Loucy (cell line): ENCODE results near the gene KRT17.
A peak's percentile ranks its signal among the peaks of the same experiment; 100 is the strongest.
"Not testable (repeated sequence)": the region's sequence is repeated elsewhere in the genome, so short reads cannot be mapped to it uniquely, and the experiment has no call there.

Experiments
- H2AFZ ChIP-seq: fragments of 200-600 bp; sonication (generic); 2 replicates; pipeline ENCODE4 v1.6.0; 2016; ENCODE audit warnings: antibody characterized with exemption, mild to moderate bottlenecking, low read length, moderate library complexity
- H3F3A ChIP-seq: fragments of 200-600 bp; 2 replicates; pipeline ENCODE4 v1.6.0; 2016; ENCODE audit warnings: antibody characterized with exemption, low read depth, mild to moderate bottlenecking
- H3K27me3 ChIP-seq: fragments of 200-600 bp; sonication (generic); 2 replicates; pipeline ENCODE4 v1.6.1; 2014; ENCODE audit warnings: low read length, mild to moderate bottlenecking; ENCODE audit not compliant: insufficient read depth, poor library complexity, severe bottlenecking
- H3K36me3 ChIP-seq: fragments of 200-600 bp; sonication (generic); 2 replicates; pipeline ENCODE4 v1.6.1; 2016; ENCODE audit warnings: low read length; ENCODE audit not compliant: insufficient read depth
- H3K4me1 ChIP-seq: fragments of 200-600 bp; sonication (generic); 2 replicates; pipeline ENCODE4 v1.5.1; 2014; ENCODE audit warnings: low read length, mild to moderate bottlenecking; ENCODE audit not compliant: insufficient read depth, poor library complexity, severe bottlenecking
- H3K4me2 ChIP-seq: fragments of 200-600 bp; sonication (generic); 2 replicates; pipeline ENCODE4 v1.6.0; 2014; ENCODE audit warnings: antibody characterized with exemption, low read length, low read depth, mild to moderate bottlenecking; ENCODE audit not compliant: poor library complexity, severe bottlenecking
- H3K4me3 ChIP-seq: fragments of 200-600 bp; sonication (generic); 2 replicates; pipeline ENCODE4 v1.5.1; 2014; ENCODE audit warnings: low read length, mild to moderate bottlenecking, mixed read lengths; ENCODE audit not compliant: poor library complexity, severe bottlenecking
- H3K79me2 ChIP-seq: fragments of 200-600 bp; sonication (generic); 2 replicates; pipeline ENCODE4 v1.6.1; 2014; ENCODE audit warnings: low read length; ENCODE audit not compliant: insufficient read depth
- H3K9ac ChIP-seq: fragments of 200-600 bp; sonication (generic); 2 replicates; pipeline ENCODE4 v1.6.0; 2014; ENCODE audit warnings: mild to moderate bottlenecking, low read depth, low read length, moderate library complexity; ENCODE audit not compliant: poor library complexity, severe bottlenecking
- H3K9me2 ChIP-seq: fragments of 200-600 bp; sonication (generic); replicated peaks from 2 replicates; pipeline ENCODE4 v1.6.1; 2016; ENCODE audit warnings: low read depth, low read length, mixed read lengths
- H3K9me3 ChIP-seq: fragments of 200-600 bp; sonication (generic); 2 replicates; pipeline ENCODE4 v1.6.1; 2014; ENCODE audit warnings: mild to moderate bottlenecking, antibody characterized with exemption, low read length, low read depth; ENCODE audit not compliant: insufficient read depth
- H4K20me1 ChIP-seq: fragments of 200-600 bp; sonication (generic); 2 replicates; pipeline ENCODE4 v1.6.0; 2014; ENCODE audit warnings: antibody characterized with exemption, low read length, mild to moderate bottlenecking; ENCODE audit not compliant: insufficient read depth, poor library complexity, severe bottlenecking
- CTCF ChIP-seq: fragments of 200-600 bp; sonication (generic); conservative IDR thresholded peaks from 2 replicates; pipeline ENCODE4 v1.5.1; 2014; ENCODE audit warnings: mild to moderate bottlenecking, antibody characterized with exemption, low read length
- EZH2phosphoT487 ChIP-seq: fragments of 200-600 bp; IDR thresholded peaks from 2 replicates; pipeline ENCODE4 v1.6.1; 2018; ENCODE audit warnings: antibody characterized with exemption, mild to moderate bottlenecking, moderate library complexity, borderline replicate concordance

KRT17 gene

GRCh38 chr17:41578971-41579370 is 45.4 kb downstream of the KRT17 start:
- Histone ChIP-seq H3K27me3 (no peaks in the 10 kb centered on the region), H3F3A (no peaks in the 10 kb centered on the region), H3K9ac (no peak overlapping the region), H3K36me3 (no peaks in the 10 kb centered on the region), H3K4me3 (no peak overlapping the region), H3K9me3 (no peaks in the 10 kb centered on the region), H2AFZ (peak overlapping the region; percentile 76; the same call in 1 of the 2 replicates), H3K9me2 (no peaks in the 10 kb centered on the region), H3K79me2 (no peaks in the 10 kb centered on the region), H4K20me1 (no peaks in the 10 kb centered on the region), H3K4me2 (no peak overlapping the region), H3K4me1 (no peaks in the 10 kb centered on the region)
- TF ChIP-seq EZH2phosphoT487 = no peak
- TF ChIP-seq CTCF = no peak

GRCh38 chr17:41578538-41578937 is 45.8 kb downstream of the KRT17 start:
- Histone ChIP-seq H3K9me2 (no peaks in the 10 kb centered on the region), H3K9ac (no peak overlapping the region), H3K9me3 (no peaks in the 10 kb centered on the region), H3K79me2 (no peaks in the 10 kb centered on the region), H3K4me1 (no peaks in the 10 kb centered on the region), H4K20me1 (no peaks in the 10 kb centered on the region), H3K36me3 (no peaks in the 10 kb centered on the region), H3K4me2 (no peak overlapping the region), H3K4me3 (no peak overlapping the region), H3K27me3 (no peaks in the 10 kb centered on the region), H3F3A (no peaks in the 10 kb centered on the region), H2AFZ (no peak overlapping the region)
- TF ChIP-seq CTCF (no peak), EZH2phosphoT487 (no peak)

GRCh38 chr17:41576740-41577139 is 47.6 kb downstream of the KRT17 start:
- not testable (repeated sequence) for H3K36me3 ChIP-seq, H4K20me1 ChIP-seq, H3K9me3 ChIP-seq, H3K9me2 ChIP-seq, H3K4me2 ChIP-seq, H2AFZ ChIP-seq, H3K9ac ChIP-seq, H3K4me3 ChIP-seq, H3F3A ChIP-seq, H3K27me3 ChIP-seq, H3K4me1 ChIP-seq, H3K79me2 ChIP-seq

- H3K4me3 ChIP-seq = no peak overlapping the region
- H3K79me2 ChIP-seq = no peaks in the 10 kb centered on the region
- no peaks in the 10 kb centered on the region for H3K9me2 ChIP-seq
- no peaks in the 10 kb centered on the region for H3K27me3 ChIP-seq
- no peaks in the 10 kb centered on the region for H3K9me3 ChIP-seq
- no peaks in the 10 kb centered on the region for H3K36me3 ChIP-seq
- H3K4me1 ChIP-seq = no peaks in the 10 kb centered on the region
- H4K20me1 ChIP-seq = no peaks in the 10 kb centered on the region
- no peak overlapping the region for H2AFZ ChIP-seq
- H3K4me2 ChIP-seq = no peak overlapping the region
- no peaks in the 10 kb centered on the region for H3F3A ChIP-seq
- no peak overlapping the region for H3K9ac ChIP-seq
- TF ChIP-seq EZH2phosphoT487 (no peak), CTCF (no peak)
Observed at GRCh38 chr17:41575336-41575735, 49.0 kb downstream of the KRT17 start.
